HTERT RPE-1 (cell line): Measurements from ENCODE around the gene HDAC3.

Experiments
- in situ Hi-C: fragments of 300-500 bp; cut with MboI; formaldehyde crosslinking; loops from 4 replicates; pipeline ENCODE4 v1.14.3; 2020; ENCODE audit warnings: low sequenced_read_pairs

Gene HDAC3

DNA sequence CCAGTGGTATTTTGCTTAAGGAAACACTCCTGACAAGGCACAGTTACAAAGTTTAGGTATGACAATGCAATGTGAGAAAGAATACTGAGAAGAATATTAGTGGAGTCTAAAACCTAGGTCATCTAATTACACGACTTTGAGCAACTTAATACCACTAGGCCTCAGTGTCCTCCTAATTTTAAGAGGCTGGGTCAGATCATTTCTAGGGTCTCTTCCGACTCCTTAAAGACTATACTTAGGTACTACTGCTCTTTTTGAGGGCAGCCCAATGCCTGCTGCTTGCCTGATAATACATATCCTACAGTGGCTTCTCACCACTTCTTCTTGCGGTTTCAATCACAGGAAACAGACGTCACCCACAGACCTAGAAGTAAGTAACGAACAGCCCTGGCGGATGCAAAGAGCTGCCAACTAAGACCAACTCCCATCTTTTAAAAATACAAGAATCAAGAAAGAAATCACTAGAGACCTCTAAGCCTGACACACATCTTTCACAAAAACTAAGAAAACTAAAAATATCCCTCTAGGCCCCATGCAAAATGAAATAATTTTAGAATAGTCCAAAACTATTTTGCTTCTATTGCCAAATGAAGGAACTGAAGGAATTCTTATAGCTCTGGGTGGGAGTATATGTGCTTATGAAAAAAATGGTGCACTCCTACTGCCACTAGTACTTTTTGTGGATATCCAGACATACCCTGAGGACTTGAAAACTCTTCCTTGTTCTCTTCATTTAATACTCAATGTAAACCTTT is 30.9 kb downstream of the HDAC3 start:
- in situ Hi-C loops: no loop called here

DNA sequence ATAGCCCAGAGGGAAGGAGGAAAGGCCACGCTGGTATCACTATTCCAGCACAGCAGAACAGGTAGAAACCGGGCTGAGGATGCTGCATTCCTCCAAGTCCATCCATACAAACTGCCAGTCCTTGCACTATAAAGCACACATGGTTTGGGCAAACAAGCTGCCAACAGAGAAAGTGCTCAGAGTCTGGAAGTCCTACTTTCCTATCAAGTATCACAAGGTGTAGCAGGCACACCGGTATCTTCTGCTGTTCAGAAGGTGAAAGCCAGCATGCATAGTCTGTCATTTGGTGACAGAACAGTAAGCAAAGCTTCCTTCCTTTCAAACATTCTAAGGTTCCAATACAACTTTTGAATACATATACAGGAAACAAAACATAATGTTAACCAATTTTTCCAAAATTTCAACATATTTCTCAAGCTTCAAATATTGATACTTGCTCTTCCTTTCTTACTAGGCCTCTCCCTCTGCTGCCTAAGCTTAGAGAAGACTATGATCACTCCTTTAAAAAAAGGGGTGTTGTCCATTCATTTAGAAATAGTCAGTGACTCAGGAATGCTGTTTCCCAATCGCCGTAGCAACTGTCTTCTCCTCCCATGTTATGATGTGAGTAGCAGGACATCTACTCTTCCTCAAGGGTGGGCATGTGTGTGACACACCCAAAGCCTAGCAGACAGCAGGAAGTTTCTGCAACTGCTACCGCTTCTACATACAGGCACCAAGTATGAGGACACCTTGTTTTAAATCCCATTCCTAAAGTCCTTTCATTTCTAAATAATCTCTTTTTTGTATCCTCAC is 32.5 kb downstream of the HDAC3 start:
- in situ Hi-C loops: no loop called here

DNA sequence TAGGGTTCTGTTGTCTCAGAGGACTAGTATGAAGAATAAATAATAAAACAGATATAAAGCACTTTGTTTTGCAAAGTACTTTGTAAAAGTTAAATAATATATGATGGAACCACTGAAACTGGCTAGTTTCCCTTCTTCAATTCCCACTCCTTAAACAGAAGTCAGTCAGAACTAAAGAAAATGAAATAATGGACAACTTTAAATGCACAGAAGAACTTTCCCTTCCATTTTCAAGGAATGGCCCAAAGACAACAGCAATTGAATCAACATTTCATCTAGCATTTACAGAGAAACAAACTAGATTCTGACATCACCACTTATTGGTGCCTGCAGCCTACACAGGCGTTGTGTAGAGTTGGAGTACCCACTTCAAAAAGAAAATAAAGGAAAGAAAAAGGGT is 34.0 kb downstream of the HDAC3 start:
- in situ Hi-C loops: no loop called here

DNA sequence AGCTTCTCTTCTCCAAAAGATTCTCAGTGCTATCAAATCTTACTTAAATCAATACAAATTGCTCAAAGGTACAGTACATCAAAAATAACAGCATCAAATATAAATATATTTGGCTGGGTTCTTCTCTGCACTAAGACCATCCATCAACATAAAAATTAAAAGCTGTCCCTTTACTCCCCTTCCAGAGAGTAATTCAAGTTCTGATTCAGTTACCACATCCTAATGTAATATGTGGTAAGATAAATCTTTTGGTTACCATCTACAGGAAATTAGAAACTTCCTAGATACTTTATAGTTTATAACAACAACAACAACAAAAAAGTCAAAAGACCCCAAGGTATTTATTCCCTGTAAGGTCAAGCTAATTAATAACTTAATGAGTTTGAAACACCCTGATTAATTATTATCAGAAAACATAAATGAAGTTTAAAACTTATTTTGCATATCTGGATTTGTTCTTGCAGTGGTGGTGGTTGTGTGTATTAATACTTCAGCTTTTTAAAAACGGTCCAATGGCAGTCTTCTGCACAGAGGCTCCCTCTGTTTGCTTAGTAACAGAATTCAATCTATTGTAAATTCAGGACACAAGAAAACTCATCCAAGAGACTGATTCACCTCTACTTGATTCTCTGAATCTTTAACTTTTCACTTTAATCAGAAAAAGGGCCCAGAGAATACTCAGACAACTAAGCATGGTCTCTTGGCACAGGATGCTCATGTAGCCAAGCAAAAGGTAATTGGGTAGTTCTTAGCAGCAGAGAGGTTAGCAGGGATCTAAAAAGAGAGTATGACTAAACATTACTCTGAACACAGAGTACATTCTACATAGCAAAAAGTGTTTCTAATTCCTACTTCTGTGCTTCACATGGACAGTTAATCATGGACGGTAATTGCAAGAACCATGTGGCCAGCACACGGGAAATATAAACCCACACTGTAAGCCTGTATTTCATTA is 38.0 kb downstream of the HDAC3 start:
- in situ Hi-C loops: no loop called here

DNA sequence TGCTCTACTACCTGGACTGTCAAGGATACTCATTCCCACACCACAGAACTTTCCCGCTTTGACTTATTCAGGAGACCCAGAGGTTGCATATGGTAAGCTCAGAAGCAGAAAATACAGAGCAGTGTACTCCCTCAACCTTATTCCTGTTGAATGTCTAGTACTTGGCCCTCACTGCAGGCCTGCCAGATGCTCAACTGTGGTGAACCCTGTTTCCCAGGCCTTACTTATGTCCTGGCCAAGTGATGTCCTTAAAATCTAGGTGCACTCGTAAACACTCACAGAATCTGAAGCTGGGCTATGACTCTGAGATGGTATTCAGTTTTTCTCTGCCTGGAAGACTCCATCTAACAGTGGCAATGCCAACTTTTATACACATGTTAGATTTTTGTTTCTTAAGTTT is 38.8 kb downstream of the HDAC3 start:
- in situ Hi-C loops: no loop called here

DNA sequence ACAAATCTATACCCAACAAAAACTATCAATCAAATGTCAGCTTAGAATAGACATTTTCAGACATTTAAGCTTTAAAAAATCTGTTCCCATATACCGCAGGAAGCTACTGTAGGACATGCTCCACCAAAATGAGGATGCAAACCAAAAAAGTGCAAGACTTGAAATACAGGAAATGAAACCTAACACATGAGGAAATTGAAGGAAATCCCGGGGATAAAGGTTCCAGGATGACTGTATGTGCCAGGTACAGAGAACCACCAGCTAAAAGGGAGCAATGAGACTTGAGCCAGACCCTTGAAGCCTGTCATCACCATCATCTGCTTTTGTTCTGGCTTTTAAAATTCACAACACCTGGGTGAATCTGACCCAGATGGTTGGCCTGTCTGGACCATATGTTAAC is 39.3 kb downstream of the HDAC3 start:
- in situ Hi-C loops: no loop called here

DNA sequence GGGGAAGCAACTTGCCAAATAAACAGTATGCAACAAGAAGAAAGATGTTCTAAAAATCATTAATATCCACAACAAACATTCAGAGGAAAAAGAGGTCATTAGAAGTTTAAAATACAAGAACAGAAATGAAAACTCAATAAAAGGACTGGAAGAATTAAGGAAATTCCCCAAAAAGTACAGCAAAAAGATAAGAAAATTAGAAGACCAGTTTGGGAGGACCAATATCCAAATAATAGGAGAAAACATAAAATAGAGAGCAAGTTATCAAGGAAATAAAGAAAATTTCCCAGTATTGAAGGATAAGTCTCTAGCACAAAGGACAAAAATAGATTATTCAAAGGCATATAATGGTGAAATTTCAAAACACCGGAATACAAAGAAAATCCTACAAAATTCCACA is 39.8 kb downstream of the HDAC3 start:
- in situ Hi-C loops: no loop called here

DNA sequence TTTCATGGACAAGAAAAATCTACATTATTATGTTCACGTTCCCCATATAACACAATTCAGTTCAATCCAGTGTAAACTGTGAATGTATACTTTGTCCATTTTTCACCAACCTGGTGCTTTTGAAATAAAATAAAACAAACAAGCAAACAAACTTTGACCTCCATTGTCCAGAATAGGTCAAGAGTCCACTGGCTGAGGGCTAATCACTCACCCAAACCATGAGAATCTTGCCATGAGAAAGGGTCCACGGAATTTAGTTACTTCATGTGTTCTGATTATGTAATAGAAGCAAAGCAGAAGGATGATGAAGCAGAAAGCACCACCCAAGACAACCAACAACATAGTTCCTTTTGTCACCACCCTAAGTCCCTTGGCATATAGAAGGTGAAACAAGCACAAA is 46.5 kb downstream of the HDAC3 start:
- in situ Hi-C loops: no loop called here

DNA sequence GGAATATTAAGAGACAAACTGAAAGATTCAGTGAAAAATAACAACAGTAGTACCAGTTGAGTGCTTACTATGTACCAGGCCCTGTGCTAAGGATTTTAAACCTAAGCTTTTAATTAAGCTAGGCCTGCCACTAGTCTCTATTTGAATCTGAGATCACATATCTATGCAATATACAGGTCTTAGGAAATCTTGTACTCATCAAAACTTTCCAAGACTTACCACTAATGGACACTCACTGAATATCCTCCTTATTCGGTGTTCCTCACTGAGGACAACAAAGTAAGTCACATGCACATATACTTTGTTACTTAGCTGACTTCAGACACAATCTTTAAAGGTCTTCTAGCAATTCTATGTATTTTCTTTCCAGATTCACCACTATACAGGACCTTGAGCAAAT is 50.4 kb downstream of the HDAC3 start:
- in situ Hi-C loops: no loop called here

DNA sequence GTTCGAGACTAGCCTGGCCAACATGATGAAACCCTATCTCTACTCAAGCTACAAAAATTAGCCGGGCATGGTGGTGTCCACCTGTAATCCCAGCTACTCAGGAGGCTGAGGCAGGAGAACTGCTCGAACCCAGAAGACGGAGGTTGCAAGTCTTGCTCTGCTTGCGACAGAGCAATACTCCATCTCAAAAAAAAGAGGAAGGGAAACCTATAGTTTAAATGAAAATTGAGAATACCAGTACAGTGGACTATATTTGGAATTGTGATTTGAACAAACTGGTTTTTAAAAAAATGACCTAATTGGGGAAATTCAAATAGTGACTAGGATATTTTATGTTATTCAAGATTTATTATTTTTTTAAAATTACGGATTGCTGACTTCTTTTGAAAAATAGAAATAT is 51.1 kb downstream of the HDAC3 start:
- in situ Hi-C loops: no loop called here

DNA sequence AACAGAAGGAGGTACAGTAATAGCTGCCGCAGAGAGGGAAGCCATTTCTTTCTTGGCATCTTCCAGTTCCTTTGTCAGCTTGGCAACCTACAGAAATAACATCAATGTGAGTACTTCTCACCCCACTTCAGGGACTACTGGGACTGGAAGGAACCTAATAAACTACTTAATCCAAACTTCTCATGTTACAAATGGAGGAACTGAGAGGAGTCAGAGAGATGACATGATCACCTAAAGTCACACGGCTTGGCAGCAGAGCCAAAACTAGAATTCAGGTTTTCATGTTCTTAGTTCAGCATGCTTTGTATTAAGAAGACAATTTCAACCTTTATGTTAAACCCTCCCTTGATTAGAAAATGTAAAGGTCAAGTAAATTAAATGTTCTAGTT is 62.5 kb downstream of the HDAC3 start:
- in situ Hi-C loops: no loop called here

DNA sequence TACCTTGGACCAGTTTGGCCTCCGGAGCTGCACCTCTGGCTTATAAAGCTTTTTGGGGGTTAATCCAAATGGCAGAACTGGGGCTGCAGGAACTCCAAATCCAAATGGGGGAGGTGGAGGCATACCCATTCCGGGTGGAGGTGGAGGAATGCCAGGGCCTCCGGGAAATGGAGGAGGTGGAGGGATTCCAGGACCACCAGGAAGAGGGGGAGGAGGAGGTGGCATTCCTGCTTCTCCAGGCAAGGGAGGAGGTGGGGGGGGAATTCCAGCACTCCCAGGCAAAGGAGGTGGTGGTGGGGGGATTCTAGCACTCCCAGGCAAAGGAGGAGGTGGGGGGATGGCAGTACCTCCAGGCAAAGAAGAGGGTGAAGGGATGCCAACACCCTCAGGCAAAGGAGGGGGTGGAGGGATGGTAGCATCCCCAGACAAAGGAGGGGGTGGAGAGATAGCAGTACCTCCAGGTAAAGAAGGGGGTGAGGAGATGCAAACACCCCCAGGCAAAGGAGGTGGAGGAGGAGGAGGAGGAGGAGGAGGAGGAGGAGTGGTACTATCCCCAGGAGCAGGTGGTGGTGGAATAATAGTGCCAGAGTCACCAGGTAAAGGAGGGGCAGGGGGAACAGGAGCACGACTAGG is 63.0 kb downstream of the HDAC3 start:
- in situ Hi-C loops: no loop called here
